ENCODE measurements around the gene LENG9. TPM values are rescaled to one million over a fixed set of nuclear protein-coding genes. Genes with fewer than 3 reads are reported as not detected.
"Not testable (repeated sequence)": the region's sequence is repeated elsewhere in the genome, so short reads cannot be mapped to it uniquely, and the experiment has no call there.

The LENG9 gene
- 1 to 10 TPM; 4.5 to 9.2 (median 6.5) TPM for total RNA-seq

DNA sequence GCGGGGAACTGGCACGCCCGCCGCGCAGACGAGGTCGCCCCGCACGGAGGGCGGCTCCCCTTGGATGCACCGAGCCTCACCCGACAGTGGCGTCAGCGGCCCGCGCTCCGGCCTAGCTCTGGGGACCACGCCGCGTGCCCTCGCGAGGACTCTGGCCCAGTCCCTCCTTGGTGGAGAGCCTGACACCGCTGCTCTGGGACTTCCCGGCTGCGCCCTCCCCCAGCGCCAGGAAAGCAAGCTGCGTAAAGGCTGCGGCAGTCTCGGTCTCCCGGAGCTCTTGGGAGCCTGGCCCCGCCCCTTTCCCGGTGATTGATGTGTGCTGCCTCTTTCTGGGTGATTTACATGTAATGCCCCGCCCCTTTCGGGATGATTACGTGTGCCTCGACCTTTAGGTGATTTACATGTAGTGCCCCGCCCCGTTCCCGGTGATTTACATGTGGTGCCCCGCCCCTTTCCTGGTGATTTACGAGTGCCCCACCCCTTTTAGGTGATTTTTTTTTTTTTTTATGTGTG is at the start of gene LENG9:
TSS of gene LENG9 (minus strand) at position 248 of the 513 bp plus-strand sequence. CDS start 252 bp downstream, outside the sequence.
- TF ChIP-seq POLR2A (IDR thresholded peaks at IDR 0.05) (no peak), CTCF (IDR thresholded peaks at IDR 0.05) (no peak)
- DNase-seq (ENCODE audit: low spot score in 2 of 2): peak; percentile 100
- H3K4me3 ChIP-seq (ENCODE audit: low read depth, poor library complexity, severe bottlenecking): peak within 1 kb of the TSS; percentile 40
- intact Hi-C loops (cut with DNase I; ENCODE audit: low total_unique reads): no loop called here
- WGBS, 2 donors: 0% methylated on average over 19 to 34 of the region's 41 CpGs

GRCh38 chr19:54509200-54509940 is 45.8 kb upstream of the LENG9 start:
- DNase-seq (ENCODE audit: low spot score in 2 of 2); intact Hi-C loops (cut with DNase I; ENCODE audit: low total_unique reads); H3K4me3 ChIP-seq (ENCODE audit: low read depth, poor library complexity, severe bottlenecking): not testable (repeated sequence)
- 36 to 89% methylated on average over 5 to 15 of the region's 21 CpGs for WGBS, 2 donors

GRCh38 chr19:54508487-54508886 is 44.9 kb upstream of the LENG9 start:
- 100% methylated on average over 1 of the region's 3 CpGs for WGBS, 2 donors
- DNase-seq (ENCODE audit: low spot score in 2 of 2); H3K4me3 ChIP-seq (ENCODE audit: low read depth, poor library complexity, severe bottlenecking); intact Hi-C loops (cut with DNase I; ENCODE audit: low total_unique reads): not testable (repeated sequence)

GRCh38 chr19:54507824-54508223 is 44.2 kb upstream of the LENG9 start:
- WGBS, 2 donors: 49 to 56% methylated on average over 12 of the region's 12 CpGs
- intact Hi-C loops (cut with DNase I; ENCODE audit: low total_unique reads): no loop called here

GRCh38 chr19:54507038-54507717 is 43.6 kb upstream of the LENG9 start:
- WGBS, 2 donors: 69 to 70% methylated on average over 11 to 12 of the region's 15 CpGs
- H3K4me3 ChIP-seq (ENCODE audit: low read depth, poor library complexity, severe bottlenecking); DNase-seq (ENCODE audit: low spot score in 2 of 2); intact Hi-C loops (cut with DNase I; ENCODE audit: low total_unique reads): not testable (repeated sequence)

More at GRCh38 chr19:54507824-54508223, 44.2 kb upstream of the LENG9 start:
- TF ChIP-seq POLR2A (IDR thresholded peaks at IDR 0.05) (no peak), CTCF (IDR thresholded peaks at IDR 0.05) (no peak)
- no peak overlapping the region for H3K4me3 ChIP-seq (ENCODE audit: low read depth, poor library complexity, severe bottlenecking)
- DNase-seq (ENCODE audit: low spot score in 2 of 2): no peak

GRCh38 chr19:54506079-54506478 is 42.5 kb upstream of the LENG9 start:
- intact Hi-C loops (cut with DNase I; ENCODE audit: low total_unique reads): no loop called here
- no peak for TF ChIP-seq POLR2A (IDR thresholded peaks at IDR 0.05)
- H3K4me3 ChIP-seq (ENCODE audit: low read depth, poor library complexity, severe bottlenecking): no peak overlapping the region
- WGBS, 2 donors: 73 to 89% methylated on average over 10 of the region's 10 CpGs
- no peak for DNase-seq (ENCODE audit: low spot score in 2 of 2)

- intact Hi-C loops (cut with DNase I; ENCODE audit: low total_unique reads); H3K4me3 ChIP-seq (ENCODE audit: low read depth, poor library complexity, severe bottlenecking); DNase-seq (ENCODE audit: low spot score in 2 of 2): not testable (repeated sequence)
- WGBS, 2 donors: 81 to 86% methylated on average over 4 of the region's 4 CpGs
Measured at GRCh38 chr19:54505542-54505941, 42.0 kb upstream of the LENG9 start.

DNA sequence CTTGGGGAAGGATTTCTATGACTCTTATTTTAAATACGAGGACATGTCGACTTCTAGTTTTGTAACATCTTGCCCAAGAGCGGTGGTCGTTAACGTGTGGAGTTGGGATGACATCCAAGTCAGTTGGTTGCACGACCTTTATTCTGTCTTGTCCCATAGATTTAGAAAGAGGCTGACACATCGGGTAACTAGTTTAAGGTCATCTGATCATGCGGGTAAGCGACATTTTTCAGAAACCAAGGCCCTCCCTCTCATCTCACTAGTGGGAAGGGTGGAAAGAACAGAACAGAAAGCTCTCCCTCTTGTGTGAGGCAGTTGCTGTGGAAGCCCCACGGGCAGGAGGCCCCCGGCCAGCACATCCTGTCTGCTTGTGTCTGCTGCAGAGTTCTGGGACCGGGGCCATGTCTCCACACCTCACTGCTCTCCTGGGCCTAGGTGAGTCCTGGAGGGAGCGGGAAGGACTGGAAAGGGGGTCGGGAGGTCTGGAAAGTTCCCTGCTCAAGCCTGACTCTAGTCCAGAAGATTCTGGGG is 39.0 kb upstream of the LENG9 start, which contains the start of gene LAIR2:
TSS of gene LAIR2 (plus strand) at position 314 of the 531 bp plus-strand sequence. CDS start at position 402, 88 bp downstream.
- no peak for DNase-seq (ENCODE audit: low spot score in 2 of 2)
- H3K4me3 ChIP-seq (ENCODE audit: low read depth, poor library complexity, severe bottlenecking): no peak within 1 kb of the TSS
- intact Hi-C loops (cut with DNase I; ENCODE audit: low total_unique reads): no loop called here
- 57 to 64% methylated on average over 14 of the region's 14 CpGs for WGBS, 2 donors
- no peak for TF ChIP-seq POLR2A (IDR thresholded peaks at IDR 0.05)
- TF ChIP-seq CTCF (IDR thresholded peaks at IDR 0.05): no peak

- intact Hi-C loops (cut with DNase I; ENCODE audit: low total_unique reads); DNase-seq (ENCODE audit: low spot score in 2 of 2); H3K4me3 ChIP-seq (ENCODE audit: low read depth, poor library complexity, severe bottlenecking): not testable (repeated sequence)
- 71 to 78% methylated on average over 8 to 9 of the region's 9 CpGs for WGBS, 2 donors
Measured at GRCh38 chr19:54498451-54498772, 34.8 kb upstream of the LENG9 start.

DNA sequence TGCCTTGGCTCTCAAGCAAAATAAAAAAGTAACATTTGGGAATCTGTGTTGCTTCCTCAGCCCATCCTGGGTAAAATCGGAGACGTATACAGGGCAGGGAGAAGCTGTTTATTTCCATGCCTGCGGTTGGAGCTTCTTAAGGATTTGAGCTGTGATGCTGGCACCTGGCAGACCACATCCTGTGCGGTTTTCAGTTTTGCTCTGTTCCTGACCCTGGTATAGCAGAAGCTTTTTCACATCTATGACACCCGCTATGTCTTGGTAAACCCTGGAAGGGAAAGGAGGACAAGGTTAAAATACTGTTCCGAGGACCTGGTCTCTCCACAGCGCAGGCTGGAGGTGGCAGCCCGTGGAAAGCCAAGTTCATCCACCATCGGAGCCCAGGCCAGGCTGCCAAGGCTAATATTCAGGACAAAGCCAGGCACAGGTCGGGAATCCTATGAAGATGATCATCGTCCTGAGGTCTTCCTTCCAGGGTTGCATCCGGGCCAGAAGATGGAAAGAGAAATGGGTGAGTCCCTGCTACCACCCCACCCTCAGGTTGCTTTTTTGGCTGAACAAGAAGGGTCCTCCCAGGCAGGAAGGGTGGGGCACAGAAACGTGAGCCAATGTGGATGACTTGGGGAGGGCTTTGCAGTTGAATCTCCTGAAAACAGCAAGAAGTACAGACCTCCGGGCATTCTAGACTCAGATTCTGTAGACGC is 34.3 kb upstream of the LENG9 start:
- intact Hi-C loops (cut with DNase I; ENCODE audit: low total_unique reads); DNase-seq (ENCODE audit: low spot score in 2 of 2); H3K4me3 ChIP-seq (ENCODE audit: low read depth, poor library complexity, severe bottlenecking): not testable (repeated sequence)
- WGBS, 2 donors: 78% methylated on average over 8 to 9 of the region's 15 CpGs

DNA sequence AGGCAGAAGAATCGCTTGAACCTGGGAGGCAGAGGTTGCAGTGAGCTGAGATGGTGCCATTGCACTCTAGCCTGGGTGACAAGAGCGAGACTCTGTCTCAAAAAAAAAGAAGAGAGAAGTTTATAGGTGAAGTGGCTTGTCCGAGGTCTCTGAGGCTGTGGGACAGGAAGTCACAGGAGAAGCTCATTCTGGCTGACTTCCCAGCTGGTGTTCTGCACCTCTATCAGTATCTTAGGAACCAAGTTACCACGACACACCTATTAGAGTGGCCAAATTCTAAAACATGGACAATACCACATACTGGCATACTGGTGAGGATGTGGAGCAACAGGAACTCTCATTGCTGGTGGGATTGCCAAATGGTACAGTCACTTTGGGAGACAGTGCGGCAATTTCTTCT is 31.7 kb upstream of the LENG9 start:
- DNase-seq (ENCODE audit: low spot score in 2 of 2); intact Hi-C loops (cut with DNase I; ENCODE audit: low total_unique reads); H3K4me3 ChIP-seq (ENCODE audit: low read depth, poor library complexity, severe bottlenecking): not testable (repeated sequence)
- WGBS, 2 donors: 60 to 67% methylated on average over 5 of the region's 5 CpGs

Data from lower leg skin (tissue), 4 donors.